Measurements from ENCODE around the gene CASP7.
A peak's percentile ranks its signal among the peaks of the same experiment; 100 is the strongest.
"Not testable (repeated sequence)": the region's sequence is repeated elsewhere in the genome, so short reads cannot be mapped to it uniquely, and the experiment has no call there.

Gene CASP7

DNA sequence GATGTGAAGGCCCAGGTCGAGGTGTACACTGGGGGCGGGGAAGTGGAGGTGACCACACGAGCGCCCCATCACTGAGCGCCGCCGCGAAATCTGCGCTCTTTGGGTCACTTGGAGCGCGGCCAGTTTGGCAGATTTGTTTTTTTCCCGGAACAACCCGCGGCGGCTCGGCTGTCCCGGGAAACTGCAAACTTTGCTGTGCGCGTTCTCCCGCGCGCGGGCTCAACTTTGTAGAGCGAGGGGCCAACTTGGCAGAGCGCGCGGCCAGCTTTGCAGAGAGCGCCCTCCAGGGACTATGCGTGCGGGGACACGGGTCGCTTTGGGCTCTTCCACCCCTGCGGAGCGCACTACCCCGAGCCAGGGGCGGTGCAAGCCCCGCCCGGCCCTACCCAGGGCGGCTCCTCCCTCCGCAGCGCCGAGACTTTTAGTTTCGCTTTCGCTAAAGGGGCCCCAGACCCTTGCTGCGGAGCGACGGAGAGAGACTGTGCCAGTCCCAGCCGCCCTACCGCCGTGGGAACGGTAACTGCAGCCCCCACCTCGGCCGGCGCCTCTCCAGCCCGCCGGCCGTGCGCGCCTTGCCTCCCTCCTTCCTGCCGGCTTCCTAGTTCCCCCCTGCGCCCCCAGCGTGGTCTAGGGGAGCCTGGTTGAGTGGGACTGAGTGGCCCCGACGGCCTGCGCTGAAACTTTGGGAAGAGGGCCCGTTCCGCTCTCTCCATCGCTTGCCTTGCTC, at the start of gene CASP7:
TSS of gene CASP7 (plus strand) at position 450 of the 727 bp plus-strand sequence. CDS start 17,582 bp downstream, outside the sequence.
- peak; percentile 63 to 65 for DNase-seq (ENCODE audit: low read depth in 2 of 2)

GRCh38 chr10:113630929-113631533, 48.7 kb upstream of the CASP7 start:
- DNase-seq (ENCODE audit: low read depth in 2 of 2) = no peak

- no peak for DNase-seq (ENCODE audit: low read depth in 2 of 2)
Observed at GRCh38 chr10:113631684-113632367, 47.9 kb upstream of the CASP7 start.

DNA sequence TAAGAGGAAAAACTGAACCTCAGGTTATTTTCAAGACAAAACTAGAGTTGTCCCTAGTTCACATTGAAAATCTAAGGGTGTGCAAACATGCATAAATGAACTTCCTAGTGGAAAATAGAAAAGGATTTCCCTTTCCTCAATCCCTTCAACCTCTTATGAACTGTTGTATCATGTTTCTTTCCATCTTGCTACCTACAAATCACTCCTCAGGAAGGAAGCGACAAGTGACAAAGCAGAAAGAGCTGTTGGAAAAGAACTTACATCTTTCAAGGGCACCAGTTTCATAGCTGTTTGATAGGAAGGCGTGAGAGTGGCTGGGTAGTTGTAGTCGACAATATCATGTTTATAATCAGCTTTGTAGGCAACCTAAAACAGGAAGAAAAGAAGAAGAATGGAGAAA, 39.7 kb upstream of the CASP7 start:
- DNase-seq (ENCODE audit: low read depth in 2 of 2) = no peak

DNA sequence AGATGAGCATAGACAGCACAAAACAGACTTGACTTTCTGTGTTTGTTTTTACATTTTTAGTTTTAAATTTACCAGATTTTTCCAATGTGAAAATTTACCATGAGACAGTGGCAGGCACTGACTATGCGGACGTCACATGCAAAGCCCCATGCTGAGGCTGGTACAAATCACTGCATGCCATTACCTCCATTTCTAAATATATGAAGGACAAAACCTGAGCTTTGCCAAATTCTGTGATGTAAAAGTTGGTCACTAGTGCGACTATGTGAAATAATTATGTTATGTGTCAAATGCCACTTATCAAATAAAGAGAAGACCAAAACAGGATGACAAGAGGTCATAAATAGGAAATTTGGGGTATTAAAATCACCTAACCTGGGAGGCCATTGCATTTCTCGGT, 38.0 kb upstream of the CASP7 start:
- no peak for DNase-seq (ENCODE audit: low read depth in 2 of 2)

- no peak for DNase-seq (ENCODE audit: low read depth in 2 of 2)
Observed at GRCh38 chr10:113643183-113643582, 36.5 kb upstream of the CASP7 start.

- no peak for DNase-seq (ENCODE audit: low read depth in 2 of 2)
Observed at GRCh38 chr10:113644185-113645120, 35.3 kb upstream of the CASP7 start.

DNA sequence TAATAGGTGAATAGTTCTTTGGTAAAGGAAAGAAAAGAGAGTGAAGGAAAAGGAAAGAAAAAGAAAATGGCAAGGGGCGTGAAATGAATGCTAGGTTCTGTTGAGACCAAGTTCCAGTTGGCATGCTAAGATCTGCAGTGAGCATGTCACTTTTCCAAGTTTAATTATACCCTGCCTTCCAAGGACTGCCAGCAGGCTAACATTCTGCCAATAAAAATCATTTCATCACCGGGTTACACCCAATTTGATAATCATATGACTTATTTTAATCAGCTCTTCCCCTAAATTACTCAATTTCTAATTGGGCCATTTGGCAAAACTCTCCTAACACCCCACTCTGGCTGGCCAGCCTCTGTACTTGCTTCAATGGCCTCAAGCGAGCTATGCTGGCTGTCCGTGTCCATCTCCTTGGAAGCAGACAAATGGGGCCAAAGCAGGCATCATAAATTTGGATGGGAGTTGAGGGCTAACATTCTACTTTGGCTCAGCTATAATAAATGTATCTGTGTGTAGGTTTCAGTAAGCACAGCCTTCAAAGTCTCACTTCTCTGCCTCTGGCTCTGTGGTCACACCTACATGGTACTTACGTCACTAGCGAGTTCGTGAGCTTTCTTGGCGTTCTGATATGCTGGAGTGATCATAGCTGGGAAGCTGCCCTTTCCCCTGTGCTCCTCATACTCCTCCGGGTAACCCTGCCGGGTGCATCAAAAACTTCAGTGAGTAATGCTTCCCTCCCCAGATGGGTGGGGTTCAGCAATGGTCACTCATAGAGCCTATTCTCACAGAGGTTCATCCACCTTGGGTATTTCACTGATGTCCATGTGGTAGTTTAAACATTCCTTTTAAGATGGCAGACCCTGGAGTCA, 33.1 kb upstream of the CASP7 start:
- no peak for DNase-seq (ENCODE audit: low read depth in 2 of 2)

DNA sequence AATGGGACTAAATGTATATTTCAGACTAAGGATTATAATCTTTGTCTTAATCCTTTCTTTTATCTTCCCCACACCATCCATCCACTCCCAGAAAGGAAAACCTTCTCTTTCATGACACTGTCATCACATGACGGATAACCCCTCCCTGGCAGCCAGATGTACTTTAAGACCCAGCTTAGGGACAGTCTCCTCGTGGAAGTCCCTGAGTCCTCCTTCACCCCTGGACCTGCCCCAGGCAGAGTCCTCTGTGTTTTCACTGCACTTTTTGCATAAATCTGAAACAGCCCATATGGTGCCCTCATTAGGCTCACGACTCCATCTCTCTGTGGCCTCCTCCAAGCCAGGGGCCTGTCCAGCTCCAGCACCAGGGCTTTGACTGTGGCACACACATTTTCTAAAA, 31.9 kb upstream of the CASP7 start:
- no peak for DNase-seq (ENCODE audit: low read depth in 2 of 2)

DNA sequence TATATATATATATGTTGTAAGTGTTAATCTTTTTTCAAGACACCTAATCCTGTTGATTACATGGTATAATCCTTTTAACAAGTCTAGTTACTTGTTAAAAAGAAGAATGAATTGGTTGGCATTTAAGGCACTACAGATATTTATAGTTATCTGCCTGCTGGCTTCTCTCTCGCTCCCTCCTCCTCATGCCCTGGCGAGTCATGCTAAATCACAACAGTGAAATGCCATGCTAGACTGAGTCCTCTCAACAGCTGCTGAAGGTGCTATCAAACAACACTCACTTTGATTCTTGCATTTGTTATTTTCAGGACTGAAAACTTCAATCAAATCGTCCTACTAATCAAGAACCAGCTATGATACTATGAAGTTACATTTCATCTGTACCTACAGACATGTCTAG, 31.2 kb upstream of the CASP7 start:
- DNase-seq (ENCODE audit: low read depth in 2 of 2) = no peak

DNA sequence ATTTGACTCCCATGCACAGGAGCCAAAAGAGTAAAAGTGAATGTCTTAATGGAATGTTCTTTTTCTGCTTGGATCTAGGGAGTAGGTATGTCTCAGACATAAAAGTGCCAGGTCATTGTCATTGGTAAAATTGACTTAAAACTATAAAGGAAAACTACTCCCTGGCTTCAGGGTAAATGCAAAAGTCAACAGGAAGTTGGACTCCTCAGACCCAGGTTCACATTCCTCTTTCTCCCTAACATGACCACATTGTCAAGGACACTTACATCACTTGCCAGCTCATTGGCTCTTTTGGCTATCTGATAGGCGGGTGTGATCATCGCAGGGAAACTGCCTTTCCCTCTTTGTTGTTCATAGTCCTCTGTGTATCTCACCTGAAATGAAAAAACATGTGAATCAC, 29.5 kb upstream of the CASP7 start:
- DNase-seq (ENCODE audit: low read depth in 2 of 2) = no peak

- DNase-seq (ENCODE audit: low read depth in 2 of 2) = no peak
Observed at GRCh38 chr10:113651021-113651420, 28.7 kb upstream of the CASP7 start.

GRCh38 chr10:113651898-113652297, 27.8 kb upstream of the CASP7 start:
- no peak for DNase-seq (ENCODE audit: low read depth in 2 of 2)

- not testable (repeated sequence) for DNase-seq (ENCODE audit: low read depth in 2 of 2)
Observed at GRCh38 chr10:113652456-113652855, 27.3 kb upstream of the CASP7 start.

GRCh38 chr10:113656896-113657295, 22.8 kb upstream of the CASP7 start:
- DNase-seq (ENCODE audit: low read depth in 2 of 2) = no peak

- no peak for DNase-seq (ENCODE audit: low read depth in 2 of 2)
Observed at GRCh38 chr10:113657544-113657943, 22.2 kb upstream of the CASP7 start.

DNA sequence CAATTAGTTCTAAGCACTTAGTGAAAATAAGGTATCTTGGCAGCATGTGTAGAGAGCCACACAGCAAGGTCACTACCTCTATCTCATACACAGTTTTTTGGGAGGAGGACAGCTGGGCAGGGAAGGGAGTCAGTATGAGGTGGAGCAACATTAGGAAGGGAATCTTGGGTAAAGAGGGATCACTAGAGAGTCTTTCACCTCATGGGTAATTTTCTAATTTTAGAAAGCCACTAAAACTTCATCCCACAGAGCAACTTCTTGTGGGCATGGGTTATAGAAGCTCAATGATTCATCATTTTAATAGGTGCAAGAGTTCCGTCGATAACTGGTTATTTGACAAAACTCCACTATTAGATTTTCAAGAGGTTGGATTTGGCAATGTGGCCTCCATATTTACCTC, 18.4 kb upstream of the CASP7 start:
- no peak for DNase-seq (ENCODE audit: low read depth in 2 of 2)

GRCh38 chr10:113663142-113663541, 16.6 kb upstream of the CASP7 start:
- no peak for DNase-seq (ENCODE audit: low read depth in 2 of 2)

- no peak for DNase-seq (ENCODE audit: low read depth in 2 of 2)
Observed at GRCh38 chr10:113663908-113664307, 15.8 kb upstream of the CASP7 start, which contains the start of gene NRAP. Gene NRAP (minus strand): TSS chr10:113664041. CDS start chr10:113663882, 159 bp downstream.

DNA sequence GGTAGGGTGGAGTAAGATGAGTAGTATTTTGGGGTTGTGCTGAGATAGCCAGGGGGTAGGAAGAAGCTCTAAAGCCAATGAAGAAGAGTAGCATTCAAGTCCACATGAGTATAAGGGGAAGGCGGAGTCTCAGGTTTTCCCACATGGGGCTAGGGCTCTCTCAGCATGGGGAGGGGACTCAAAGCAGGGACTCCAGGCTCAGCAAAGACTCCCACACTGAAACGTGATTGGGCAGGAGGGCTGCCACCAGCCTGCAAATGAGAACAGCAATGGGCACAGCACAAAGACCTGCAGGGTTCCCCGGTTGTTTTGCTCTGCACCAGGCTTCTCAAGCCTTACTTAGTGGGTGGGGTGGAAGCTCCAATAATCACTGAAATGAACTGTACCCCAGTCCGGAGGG, 14.4 kb upstream of the CASP7 start:
- DNase-seq (ENCODE audit: low read depth in 2 of 2) = no peak

All from activated CD4-positive, alpha-beta T cell treated with anti-CD3 and anti-CD28 coated beads for 24 hours (primary cell).